Activated CD4-positive, alpha-beta T cell treated with anti-CD3 and anti-CD28 coated beads for 48 hours (primary cell): ENCODE data around the gene SKIL.

ENCODE experiments used
- DNase-seq: peaks from one replicate; pipeline ENCODE4 v3.0.0-alpha.2; 2020

The SKIL gene

GRCh38 chr3:170352936-170353335, 4.6 kb upstream of the SKIL start:
- no peak for DNase-seq

- no peak for DNase-seq
Observed at GRCh38 chr3:170353485-170353884, 4.0 kb upstream of the SKIL start.

GRCh38 chr3:170354760-170355159, 2.8 kb upstream of the SKIL start:
- DNase-seq, result no peak

DNA sequence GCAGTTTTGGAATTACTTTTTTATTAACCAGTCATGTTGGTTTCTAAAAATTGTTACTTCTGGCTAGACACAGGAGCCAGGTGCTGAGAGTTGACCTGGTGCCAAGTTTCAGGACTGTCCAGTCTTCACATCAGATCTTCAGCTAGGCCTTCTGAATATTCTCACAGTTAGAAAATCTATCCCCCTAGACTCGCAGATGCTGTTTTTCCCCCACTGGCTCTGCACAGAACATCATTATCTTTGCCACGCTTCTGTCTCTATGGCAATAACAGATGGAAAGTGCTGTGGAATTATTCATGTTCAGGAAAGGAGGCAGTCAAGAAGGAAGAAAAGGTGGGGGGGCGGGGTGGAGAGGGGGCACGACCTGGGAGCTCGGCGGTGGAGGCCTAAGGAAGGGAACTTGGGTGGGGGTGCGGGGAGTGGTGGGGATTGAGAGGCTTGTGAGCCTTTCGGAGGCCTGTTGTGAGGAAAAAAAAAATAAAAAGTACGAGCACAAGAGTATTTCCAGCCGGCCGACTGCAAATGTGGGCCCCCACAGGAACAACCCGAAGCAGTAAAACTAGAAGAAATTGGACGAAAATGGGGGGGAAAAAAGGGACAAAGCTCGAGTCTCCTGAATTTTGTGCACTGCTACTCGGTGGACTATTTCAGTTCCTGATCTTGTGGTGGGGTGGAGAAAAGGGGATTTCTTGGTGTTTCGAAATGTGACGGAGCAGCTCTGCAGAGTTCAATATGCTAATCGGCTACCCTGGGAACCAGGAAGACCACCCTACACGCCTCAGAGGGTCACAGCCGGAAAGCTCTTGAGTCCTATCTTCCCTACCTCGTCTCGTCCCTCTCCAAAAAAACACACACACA, 1.5 kb upstream of the SKIL start:
- no peak for DNase-seq

- DNase-seq, result peak; percentile 54
Observed at GRCh38 chr3:170356596-170357175, 829 bp upstream of the SKIL start.

DNA sequence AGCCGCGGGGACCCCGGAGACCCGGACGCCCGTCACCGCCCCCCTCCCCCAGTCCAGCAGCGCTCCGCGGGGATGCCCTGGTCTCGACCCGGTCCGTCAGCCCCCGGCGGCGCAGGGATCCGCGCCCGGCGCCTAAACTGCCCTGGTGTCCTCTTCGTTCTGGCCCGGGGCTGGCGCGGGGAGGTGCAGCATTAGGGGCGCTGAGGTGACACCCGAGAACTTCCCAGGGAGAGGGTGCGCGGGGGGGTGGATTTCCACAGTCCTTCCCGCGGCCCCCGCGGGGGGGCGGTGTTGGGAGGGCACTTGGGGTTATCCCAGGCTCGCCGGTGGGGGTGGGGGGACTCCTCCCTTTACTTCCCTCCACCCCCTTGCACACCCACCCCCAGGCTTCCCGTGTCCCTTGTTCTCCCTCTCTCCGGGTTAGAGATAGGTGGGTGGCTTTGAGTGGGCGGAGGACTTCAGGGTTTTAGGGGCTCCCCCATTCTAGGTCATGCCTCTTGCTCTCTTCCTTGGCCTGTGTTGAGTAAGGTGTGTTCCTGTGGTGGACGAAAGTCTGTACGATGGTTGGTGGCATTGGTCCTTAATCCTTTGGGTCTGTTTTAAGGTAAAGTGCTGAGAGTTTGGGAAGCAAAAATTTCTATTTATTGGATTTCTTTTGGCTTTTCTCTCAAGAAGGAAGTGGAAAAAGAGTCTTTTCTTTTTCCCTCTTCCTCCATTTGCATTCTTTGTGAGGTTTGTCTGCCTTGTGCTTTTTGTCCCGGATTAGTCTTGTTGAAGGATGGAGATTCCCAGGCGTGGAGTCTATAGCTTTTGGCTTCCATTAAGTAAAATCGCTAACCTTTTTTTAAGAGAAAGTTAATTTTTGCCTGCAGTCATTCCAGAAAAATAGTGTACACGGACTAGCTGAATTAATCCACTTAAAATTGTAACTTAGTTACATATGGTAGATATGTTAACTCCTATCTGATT, 811 bp downstream of the SKIL start:
- peak; percentile 84 for DNase-seq

DNA sequence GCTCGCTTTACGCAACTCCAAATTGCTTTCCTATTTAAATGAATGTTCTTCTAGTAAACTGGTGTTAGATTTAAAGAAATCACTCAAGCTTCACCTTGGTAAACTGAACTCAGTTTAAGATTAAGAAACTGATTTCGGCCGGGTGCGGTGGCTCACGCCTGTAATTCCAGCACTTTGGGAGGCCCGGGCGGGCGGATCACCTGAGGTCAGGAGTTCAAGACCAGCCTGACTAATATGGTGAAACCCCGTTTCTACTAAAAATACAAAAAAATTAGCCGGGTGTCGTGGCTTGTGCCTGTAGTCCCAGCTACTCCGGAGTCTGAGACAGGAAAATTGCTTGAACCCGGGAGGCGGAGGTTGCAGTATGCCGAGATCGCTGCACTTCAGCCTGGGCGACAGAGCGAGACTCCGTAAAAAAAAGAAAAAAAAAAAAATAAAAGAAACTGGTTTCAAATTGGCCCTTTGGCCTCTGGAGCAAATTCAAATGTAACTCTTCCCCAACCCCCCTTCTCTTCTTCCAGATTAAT, 1.7 kb downstream of the SKIL start:
- DNase-seq, result no peak

DNA sequence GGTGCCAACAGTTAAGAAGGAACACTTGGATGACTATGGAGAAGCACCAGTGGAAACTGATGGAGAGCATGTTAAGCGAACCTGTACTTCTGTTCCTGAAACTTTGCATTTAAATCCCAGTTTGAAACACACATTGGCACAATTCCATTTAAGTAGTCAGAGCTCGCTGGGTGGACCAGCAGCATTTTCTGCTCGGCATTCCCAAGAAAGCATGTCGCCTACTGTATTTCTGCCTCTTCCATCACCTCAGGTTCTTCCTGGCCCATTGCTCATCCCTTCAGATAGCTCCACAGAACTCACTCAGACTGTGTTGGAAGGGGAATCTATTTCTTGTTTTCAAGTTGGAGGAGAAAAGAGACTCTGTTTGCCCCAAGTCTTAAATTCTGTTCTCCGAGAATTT, 3.0 kb downstream of the SKIL start:
- no peak for DNase-seq

- no peak for DNase-seq
Observed at GRCh38 chr3:170360916-170361315, 3.4 kb downstream of the SKIL start.

DNA sequence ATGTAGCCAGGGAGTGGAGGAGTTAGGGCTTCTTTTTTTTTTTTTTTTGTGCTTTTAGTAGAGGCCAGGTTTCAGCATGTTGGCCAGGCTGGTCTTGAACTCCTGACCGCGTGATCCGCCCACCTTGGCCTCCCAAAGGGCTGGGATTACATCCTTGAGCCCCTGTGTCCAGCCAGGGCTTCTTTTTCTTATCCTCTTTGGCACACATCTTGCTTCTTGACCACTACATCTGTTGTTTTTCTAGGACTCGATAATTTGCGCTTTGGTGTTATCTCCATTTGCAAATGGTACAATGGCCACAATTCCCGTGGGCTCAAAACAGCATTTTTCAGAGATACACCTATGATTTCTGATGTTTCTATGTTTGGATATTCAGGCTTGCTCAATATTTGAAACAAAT, 4.2 kb downstream of the SKIL start:
- no peak for DNase-seq

- DNase-seq, result no peak
Observed at GRCh38 chr3:170363471-170363994, 6.0 kb downstream of the SKIL start.

DNA sequence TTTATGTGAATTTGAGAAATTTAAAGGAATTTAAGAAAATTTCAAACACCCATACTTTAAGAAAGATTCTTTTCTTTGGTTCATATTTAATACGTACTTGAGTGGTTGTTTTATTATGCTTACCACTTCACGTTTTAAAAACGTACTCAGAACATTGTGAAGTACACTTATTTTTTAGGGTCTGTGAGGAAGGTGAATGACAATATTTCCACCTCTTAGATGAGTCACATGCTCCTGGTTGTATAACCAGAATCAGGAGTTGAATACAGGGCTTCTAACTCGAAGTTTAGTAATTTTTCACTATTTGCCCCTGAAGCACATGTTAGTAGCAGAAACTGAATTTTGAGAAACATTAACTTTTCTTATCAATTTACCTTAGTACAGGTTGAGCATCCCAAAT, 7.5 kb downstream of the SKIL start:
- no peak for DNase-seq

GRCh38 chr3:170367797-170368196, 10.3 kb downstream of the SKIL start:
- DNase-seq, result no peak

DNA sequence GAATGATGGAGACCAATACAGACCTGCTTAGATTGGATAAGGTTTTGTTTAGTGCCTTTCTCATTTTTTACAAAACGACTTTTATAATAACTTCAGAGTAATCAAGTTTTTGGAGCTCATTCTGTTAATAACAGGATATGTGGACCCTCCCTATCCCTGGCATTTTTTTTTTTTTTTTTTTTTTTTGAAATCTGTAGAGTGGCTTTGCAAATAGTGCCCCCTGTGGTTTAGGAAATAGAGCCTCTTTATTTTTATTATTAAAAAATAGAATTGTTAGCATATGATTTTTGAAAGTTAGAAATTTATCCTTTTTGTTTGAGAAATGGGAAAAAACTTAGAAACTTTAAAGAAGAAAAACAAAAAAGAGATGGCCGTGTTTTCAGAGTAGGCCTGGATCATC, 11.4 kb downstream of the SKIL start:
- DNase-seq, result no peak

GRCh38 chr3:170372190-170372879, 14.8 kb downstream of the SKIL start:
- no peak for DNase-seq

DNA sequence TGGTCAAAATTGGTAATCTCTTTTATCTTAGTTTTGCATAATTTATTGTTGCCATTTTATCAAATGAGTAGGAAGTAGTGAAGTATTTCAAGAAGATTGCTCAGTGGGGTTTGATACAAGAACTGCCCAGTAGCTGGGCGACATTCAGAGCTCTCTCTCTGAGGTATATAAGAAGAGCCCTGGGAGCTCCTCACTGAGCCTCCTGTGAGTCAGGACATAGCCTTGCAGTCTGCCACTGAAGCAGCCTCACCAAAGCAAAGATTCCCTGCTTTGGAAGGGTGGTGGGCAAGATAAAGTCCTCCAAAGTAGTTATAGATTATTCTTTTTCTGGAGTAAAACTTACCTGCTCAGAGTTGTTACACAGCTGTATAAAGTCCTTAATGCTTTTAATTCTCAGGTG, 26.1 kb downstream of the SKIL start:
- DNase-seq, result no peak

GRCh38 chr3:170386468-170386867, 29.0 kb downstream of the SKIL start:
- DNase-seq, result no peak

DNA sequence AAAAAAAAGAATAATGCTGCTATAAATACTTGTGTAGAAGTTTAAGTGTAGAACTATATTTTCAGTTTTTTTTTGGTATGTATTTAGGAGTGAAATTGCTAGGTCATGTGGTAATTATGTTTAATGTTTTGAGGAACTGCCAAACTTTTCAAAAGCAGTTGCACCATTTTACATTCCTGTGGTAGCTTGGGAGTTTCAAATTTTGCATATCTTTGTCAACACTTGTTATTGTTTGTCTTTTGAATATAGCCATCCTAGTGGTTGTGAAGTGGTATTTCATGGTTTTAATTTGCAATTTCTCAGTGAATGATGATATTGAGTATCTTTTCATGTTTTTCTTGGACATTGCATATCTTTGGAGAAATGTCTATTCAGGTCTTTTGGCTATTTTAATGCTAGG, 30.4 kb downstream of the SKIL start:
- no peak for DNase-seq

DNA sequence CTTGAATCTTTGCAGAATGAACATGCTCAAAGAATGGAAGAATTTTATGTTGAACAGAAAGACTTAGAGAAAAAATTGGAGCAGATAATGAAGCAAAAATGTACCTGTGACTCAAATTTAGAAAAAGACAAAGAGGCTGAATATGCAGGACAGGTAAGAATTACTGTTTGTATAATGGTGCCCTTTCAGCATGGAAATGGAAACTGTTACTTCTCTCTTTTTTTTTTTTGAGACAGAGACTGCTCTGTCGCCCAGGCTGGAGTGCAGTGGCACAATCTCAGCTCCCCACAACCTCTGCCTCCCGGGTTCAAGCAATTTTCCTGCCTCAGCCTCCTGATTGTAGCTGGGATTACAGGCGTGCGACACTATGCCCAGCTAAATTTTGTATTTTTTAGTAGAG, 33.6 kb downstream of the SKIL start:
- no peak for DNase-seq

- DNase-seq, result no peak
Observed at GRCh38 chr3:170397685-170398084, 40.2 kb downstream of the SKIL start.

- DNase-seq, result no peak
Observed at GRCh38 chr3:170405101-170405500, 47.6 kb downstream of the SKIL start.

DNA sequence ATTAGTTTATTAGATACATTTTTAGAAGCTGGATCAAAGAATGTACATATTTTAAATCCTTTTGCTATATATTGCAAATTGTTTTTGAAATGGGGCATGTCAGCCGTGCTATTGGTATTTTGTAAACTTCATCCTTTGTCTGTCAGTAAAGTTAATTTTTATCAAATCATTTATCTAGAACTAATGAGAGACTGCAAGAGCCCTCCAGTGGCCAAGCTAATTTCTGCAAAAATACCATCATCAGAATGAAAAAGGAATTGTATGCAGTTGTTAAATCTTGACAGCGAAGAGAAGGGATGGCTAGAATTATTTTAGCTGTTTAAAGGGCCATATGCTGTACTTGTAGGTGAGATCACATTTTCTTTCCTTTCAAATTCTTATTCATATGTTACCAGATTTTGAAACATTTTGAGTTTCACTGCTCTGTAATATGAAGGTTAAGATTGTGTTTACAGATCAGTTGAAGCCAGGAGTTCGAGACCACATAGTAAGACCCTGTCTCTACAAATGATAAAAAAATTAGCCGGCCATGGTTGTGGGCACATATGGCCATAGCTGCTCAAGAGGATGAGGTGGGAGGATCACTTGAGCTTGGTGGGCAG, 53.0 kb downstream of the SKIL start:
- no peak for DNase-seq
